Loucy (cell line): Measurements from ENCODE around the gene MEGF6.

ENCODE experiments used
- CTCF ChIP-seq: fragments of 200-600 bp; sonication (generic); conservative IDR thresholded peaks from 2 replicates; pipeline ENCODE4 v1.5.1; 2014; ENCODE audit warnings: mild to moderate bottlenecking, antibody characterized with exemption, low read length
- EZH2phosphoT487 ChIP-seq: fragments of 200-600 bp; IDR thresholded peaks from 2 replicates; pipeline ENCODE4 v1.6.1; 2018; ENCODE audit warnings: antibody characterized with exemption, mild to moderate bottlenecking, moderate library complexity, borderline replicate concordance

GRCh38 chr1:3459940-3460671 is 151.2 kb downstream of the MEGF6 start:
- TF ChIP-seq CTCF (no peak), EZH2phosphoT487 (no peak)
